ENCODE measurements around the gene ZBTB7C.

Gene ZBTB7C

GRCh38 chr18:48207733-48208132, 201.4 kb downstream of the ZBTB7C start:
- no peak overlapping the region for H2AFZ ChIP-seq (ENCODE audit: low read length)
- H3K79me2 ChIP-seq (ENCODE audit: insufficient read depth, low read length): no peaks in the 10 kb centered on the region
- no peak overlapping the region for H3K9ac ChIP-seq (ENCODE audit: low read depth, low read length, poor library complexity, severe bottlenecking)
- H3K4me2 ChIP-seq (ENCODE audit: low read depth, low read length, poor library complexity, severe bottlenecking): no peak overlapping the region
- no peaks in the 10 kb centered on the region for H4K20me1 ChIP-seq (ENCODE audit: insufficient read depth, low read length, poor library complexity, severe bottlenecking)
- no peak for TF ChIP-seq EZH2phosphoT487 (IDR thresholded peaks at IDR 0.05; ENCODE audit: borderline replicate concordance)
- no peak for TF ChIP-seq CTCF (conservative IDR thresholded peaks at IDR 0.05; ENCODE audit: low read length)
- H3K9me3 ChIP-seq (ENCODE audit: insufficient read depth, low read depth, low read length): no peaks in the 10 kb centered on the region
- no peaks in the 10 kb centered on the region for H3F3A ChIP-seq (ENCODE audit: low read depth)
- no peaks in the 10 kb centered on the region for H3K4me1 ChIP-seq (ENCODE audit: insufficient read depth, low read length, poor library complexity, severe bottlenecking)
- H3K9me2 ChIP-seq (replicated peaks; ENCODE audit: low read depth, low read length): no peaks in the 10 kb centered on the region
- H3K4me3 ChIP-seq (ENCODE audit: low read length, poor library complexity, severe bottlenecking): no peak overlapping the region
- H3K27me3 ChIP-seq (ENCODE audit: insufficient read depth, low read length, poor library complexity, severe bottlenecking): no peaks in the 10 kb centered on the region
- H3K36me3 ChIP-seq (ENCODE audit: insufficient read depth, low read length): no peaks in the 10 kb centered on the region

- no peaks in the 10 kb centered on the region for H3K4me1 ChIP-seq (ENCODE audit: insufficient read depth, low read length, poor library complexity, severe bottlenecking)
- H2AFZ ChIP-seq (ENCODE audit: low read length): no peak overlapping the region
- no peaks in the 10 kb centered on the region for H3K27me3 ChIP-seq (ENCODE audit: insufficient read depth, low read length, poor library complexity, severe bottlenecking)
- no peaks in the 10 kb centered on the region for H3F3A ChIP-seq (ENCODE audit: low read depth)
- TF ChIP-seq CTCF (conservative IDR thresholded peaks at IDR 0.05; ENCODE audit: low read length) (no peak), EZH2phosphoT487 (IDR thresholded peaks at IDR 0.05; ENCODE audit: borderline replicate concordance) (no peak)
- H3K9me2 ChIP-seq (replicated peaks; ENCODE audit: low read depth, low read length): no peaks in the 10 kb centered on the region
- H3K79me2 ChIP-seq (ENCODE audit: insufficient read depth, low read length): no peaks in the 10 kb centered on the region
- no peak overlapping the region for H3K4me3 ChIP-seq (ENCODE audit: low read length, poor library complexity, severe bottlenecking)
- no peaks in the 10 kb centered on the region for H3K9me3 ChIP-seq (ENCODE audit: insufficient read depth, low read depth, low read length)
- H4K20me1 ChIP-seq (ENCODE audit: insufficient read depth, low read length, poor library complexity, severe bottlenecking): no peaks in the 10 kb centered on the region
- no peaks in the 10 kb centered on the region for H3K36me3 ChIP-seq (ENCODE audit: insufficient read depth, low read length)
- H3K4me2 ChIP-seq (ENCODE audit: low read depth, low read length, poor library complexity, severe bottlenecking): no peak overlapping the region
- no peak overlapping the region for H3K9ac ChIP-seq (ENCODE audit: low read depth, low read length, poor library complexity, severe bottlenecking)
These were observed 202.3 kb downstream of the ZBTB7C start for GRCh38 chr18:48206887-48207286.

- Histone ChIP-seq H3K36me3 (ENCODE audit: insufficient read depth, low read length) (no peaks in the 10 kb centered on the region), H3K79me2 (ENCODE audit: insufficient read depth, low read length) (no peaks in the 10 kb centered on the region), H2AFZ (ENCODE audit: low read length) (no peak overlapping the region), H3F3A (ENCODE audit: low read depth) (no peaks in the 10 kb centered on the region), H3K9ac (ENCODE audit: low read depth, low read length, poor library complexity, severe bottlenecking) (no peak overlapping the region), H3K4me3 (ENCODE audit: low read length, poor library complexity, severe bottlenecking) (no peak overlapping the region), H3K4me2 (ENCODE audit: low read depth, low read length, poor library complexity, severe bottlenecking) (no peak overlapping the region), H3K27me3 (ENCODE audit: insufficient read depth, low read length, poor library complexity, severe bottlenecking) (no peaks in the 10 kb centered on the region), H4K20me1 (ENCODE audit: insufficient read depth, low read length, poor library complexity, severe bottlenecking) (no peaks in the 10 kb centered on the region), H3K9me2 (replicated peaks; ENCODE audit: low read depth, low read length) (no peaks in the 10 kb centered on the region), H3K4me1 (ENCODE audit: insufficient read depth, low read length, poor library complexity, severe bottlenecking) (peaks cover 18% of the 10 kb centered on the region), H3K9me3 (ENCODE audit: insufficient read depth, low read depth, low read length) (no peaks in the 10 kb centered on the region)
- no peak for TF ChIP-seq EZH2phosphoT487 (IDR thresholded peaks at IDR 0.05; ENCODE audit: borderline replicate concordance)
- TF ChIP-seq CTCF (conservative IDR thresholded peaks at IDR 0.05; ENCODE audit: low read length): no peak
These were observed 205.1 kb downstream of the ZBTB7C start for GRCh38 chr18:48203961-48204666.

Data from Loucy (cell line).